HG02943 (cell line): ENCODE results near the gene AARS2.

Experiments used
- ATAC-seq: cut with Tn5 transposase; IDR thresholded peaks from one replicate; pipeline ENCODE4 v1.9.1; 2021; ENCODE audit warnings: mild to moderate bottlenecking, low read depth, moderate library complexity; ENCODE audit not compliant: unreplicated experiment

AARS2 gene

DNA sequence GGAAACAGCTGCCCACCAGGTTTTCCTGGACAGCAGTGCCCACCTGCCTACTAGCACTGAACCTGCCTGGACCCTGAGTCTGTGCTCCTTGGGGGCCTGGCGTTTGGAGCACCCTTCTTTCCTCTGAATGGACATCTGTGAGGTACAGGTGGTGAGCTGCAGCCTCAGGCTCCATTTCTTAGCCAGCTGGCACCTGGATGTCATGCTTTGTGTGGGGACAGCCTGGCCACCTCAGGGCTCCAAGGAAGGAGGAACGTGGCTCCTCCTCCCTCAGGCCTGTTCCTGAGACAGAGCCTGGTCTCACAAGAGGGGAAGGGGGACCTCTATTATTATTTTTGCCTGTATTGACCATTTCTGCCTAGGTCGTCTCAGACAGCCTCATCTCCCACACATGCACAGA, 34.8 kb downstream of the AARS2 start:
- no peak for ATAC-seq

DNA sequence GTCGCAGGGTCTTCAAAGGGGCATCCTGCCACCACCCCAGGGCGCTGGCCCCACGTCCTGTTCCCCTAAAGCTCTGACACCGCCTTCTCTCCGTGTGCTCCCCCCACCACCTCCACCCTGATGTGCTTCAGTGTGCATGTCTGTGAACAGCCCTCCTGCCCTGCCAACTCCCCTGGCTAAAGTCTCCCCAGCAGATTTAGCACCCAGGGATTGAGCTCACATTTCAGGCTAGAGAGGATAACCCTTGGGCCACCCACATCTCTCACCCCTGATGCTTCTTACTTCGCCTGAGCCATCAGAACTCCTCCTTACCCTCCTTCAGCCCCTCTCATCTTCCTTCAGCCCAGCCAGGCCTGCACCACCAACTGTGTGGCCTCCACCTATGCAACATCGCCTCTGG, 35.4 kb downstream of the AARS2 start:
- no peak for ATAC-seq

GRCh38 chr6:44276667-44277640, 36.2 kb downstream of the AARS2 start:
- ATAC-seq: no peak

DNA sequence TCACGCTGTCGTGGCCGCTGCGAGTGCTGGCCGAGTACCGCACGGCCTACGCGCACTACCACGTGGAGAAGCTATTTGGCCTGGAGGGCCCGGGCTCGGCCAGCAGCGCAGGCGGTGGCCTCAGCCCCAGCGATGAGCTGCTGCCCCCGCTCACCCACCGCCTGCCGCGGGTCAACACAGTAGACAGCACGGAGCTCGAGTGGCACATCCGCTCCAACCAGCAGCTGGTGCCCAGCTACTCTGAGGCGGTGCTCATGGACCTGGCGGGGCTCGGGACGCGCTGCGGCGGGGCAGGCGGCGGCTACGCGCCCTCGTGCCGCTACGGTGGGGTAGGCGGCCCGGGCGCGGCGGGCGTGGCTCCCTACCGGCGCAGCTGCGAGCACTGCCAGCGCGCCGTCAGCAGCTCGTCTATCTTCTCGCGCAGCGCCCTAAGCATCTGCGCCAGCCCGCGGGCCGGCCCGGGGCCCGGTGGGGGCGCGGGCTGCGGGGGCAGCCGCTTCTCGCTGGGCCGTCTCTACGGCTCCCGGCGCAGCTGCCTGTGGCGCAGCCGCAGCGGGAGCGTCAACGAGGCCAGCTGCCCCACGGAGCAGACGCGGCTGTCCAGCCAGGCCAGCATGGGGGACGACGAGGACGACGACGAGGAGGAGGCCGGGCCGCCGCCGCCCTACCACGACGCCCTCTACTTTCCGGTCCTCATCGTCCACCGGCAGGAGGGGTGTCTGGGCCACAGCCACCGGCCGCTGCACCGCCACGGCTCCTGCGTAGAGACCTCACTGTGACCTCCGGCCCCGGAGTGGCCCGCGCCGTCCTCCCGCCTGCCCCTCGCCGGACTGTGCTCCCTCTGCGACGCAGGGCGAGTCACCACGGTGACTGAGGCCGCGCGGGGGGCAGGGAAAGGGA, 37.1 kb downstream of the AARS2 start:
- no peak for ATAC-seq

DNA sequence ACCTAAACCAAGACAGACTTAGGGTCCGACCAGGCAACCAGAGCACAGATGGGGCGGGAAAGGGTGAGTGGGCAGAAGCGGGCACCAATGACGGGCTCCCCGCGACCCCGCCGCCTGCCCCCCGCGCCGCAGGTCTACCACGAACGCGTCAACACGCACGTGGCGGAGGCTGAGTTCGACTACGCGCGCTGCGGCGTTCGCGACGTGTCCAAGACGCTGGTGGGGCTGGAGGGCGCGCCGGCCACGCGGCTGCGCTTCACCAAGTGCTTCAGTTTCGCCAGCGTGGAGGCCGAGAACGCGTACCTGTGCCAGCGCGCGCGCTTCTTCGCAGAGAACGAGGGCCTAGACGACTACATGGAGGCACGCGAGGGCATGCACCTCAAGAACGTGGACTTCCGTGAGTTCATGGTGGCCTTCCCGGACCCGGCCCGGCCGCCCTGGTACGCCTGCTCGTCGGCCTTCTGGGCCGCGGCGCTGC, 37.8 kb downstream of the AARS2 start:
- ATAC-seq: no peak

- ATAC-seq: no peak
Measured at GRCh38 chr6:44273617-44274016, 39.5 kb downstream of the AARS2 start.

- ATAC-seq: no peak
Measured at GRCh38 chr6:44272999-44273566, 40.1 kb downstream of the AARS2 start.

DNA sequence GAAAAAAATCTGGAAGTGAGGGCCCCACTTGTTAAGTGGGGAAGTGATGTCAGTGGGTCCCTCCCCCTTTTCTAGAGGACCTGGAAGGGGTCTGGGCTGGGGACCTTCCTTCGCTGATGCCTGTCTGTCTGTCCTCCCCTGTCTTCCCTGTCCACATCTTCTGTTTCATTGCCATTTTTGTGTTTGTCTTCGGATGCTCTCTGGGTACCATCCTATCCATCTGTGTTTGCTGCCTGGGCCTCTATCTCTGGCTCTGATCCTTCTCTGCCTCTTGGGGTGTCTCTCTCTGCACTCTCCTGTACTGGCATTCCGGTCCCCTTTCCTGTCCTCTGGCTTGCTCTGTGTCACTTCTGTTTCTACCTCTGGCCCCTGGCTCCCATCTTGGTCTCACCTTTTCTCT, 40.6 kb downstream of the AARS2 start:
- no peak for ATAC-seq

DNA sequence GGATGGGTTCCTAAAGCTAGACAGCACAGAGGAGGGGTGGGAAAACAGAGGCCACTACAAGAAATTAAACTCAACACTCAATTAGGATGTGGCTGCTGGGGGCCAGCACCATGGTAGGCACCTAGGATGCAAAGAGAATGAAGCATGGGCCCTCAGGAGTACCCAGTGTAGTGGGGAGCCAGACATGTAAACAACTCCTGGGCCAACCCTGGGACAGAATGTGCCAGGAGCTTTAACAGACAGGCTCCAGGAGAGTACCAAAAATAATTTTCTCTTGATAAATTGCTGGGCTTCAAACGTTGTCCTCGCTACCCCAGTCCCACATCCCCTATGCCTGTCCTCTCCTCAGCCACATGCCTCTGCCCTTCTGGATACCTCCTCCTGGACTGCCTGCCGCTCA, 41.2 kb downstream of the AARS2 start:
- ATAC-seq: no peak

DNA sequence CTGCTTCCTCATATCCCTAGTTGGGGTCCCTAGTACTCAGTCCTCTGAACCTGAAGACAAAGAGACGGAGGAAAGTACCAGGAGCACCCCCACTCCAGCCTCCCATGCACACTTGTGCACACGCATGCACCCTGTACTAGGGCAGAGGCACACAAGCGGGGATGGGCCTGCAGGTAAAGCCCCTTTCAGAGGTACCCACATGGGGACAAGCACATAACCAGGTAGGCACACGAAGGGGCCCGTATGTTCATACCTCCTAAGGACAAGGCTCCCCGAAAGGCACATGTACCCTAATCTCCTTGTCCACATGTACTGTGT, 41.8 kb downstream of the AARS2 start:
- no peak for ATAC-seq

- ATAC-seq: no peak
Measured at GRCh38 chr6:44270526-44271405, 42.4 kb downstream of the AARS2 start.

DNA sequence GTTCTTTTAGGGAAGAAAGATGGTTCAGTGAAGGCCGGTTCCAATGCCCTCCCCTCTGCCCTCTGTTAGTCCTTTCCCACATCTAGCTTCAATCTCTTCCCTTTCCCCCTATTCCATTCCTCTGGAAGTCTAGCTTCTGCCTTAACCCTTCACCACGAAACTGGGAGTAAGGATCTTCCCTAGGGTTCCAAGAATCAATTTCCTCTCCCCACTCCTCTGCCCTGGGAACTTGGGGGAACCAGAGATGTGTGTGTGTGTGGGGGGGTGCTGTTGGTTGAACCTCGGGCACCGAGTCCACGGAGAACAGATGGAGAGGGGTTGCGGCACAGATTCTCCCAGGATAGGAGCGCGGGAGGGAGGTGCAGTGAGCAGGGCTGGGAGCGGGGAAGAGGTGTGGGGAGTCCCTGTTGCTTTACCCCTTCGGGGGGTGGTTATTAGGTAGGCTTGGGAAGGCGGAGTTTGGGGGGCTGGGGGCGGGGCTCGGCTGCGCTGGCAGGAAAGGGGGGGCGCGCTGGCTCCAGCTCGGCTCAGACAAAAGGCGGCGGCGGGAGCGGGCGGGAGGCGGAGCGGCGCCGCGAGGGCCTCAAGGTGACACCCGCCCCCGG, 43.1 kb downstream of the AARS2 start, which contains the start of gene TMEM151B:
Gene TMEM151B, plus strand, starts transcription at position 530 of the 605 bp plus-strand sequence. CDS start 293 bp downstream, outside the sequence.
- ATAC-seq: no peak

DNA sequence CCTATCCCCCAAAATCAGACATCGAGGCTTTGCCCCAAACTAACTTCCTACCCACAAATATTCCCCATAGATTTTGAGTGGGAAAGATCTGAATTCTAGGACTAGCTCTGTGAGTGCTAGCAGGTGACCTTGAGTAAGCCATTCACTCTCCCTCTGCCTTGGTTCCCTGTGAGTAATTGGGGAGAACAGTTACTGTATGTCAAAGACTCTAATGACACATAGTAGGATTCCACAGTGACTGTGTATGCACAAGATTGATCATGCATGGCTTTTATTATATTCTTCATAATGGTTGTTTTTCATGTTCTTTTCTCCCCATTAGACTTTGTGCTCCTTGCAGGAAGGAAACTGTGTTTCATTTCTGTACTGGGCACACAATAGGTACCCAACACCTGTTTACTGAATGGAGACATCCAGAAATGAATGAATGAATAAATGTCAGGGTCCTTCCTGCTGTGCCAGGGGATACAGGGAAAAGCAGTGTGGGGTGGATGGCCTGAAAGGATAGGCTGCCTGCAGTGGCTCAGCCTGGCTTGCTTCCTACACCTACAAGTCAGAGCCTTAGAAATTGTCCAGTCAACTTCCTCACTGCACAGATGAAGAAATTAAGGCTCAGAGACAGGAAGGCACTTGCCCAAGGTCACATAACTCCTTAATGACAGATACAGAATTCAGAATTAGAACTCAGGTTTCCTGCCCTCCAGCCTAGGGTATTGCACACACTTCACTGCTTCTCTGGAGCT, 43.8 kb downstream of the AARS2 start:
- ATAC-seq: no peak

- no peak for ATAC-seq
Measured at GRCh38 chr6:44268095-44268628, 45.0 kb downstream of the AARS2 start.

- no peak for ATAC-seq
Measured at GRCh38 chr6:44267252-44267651, 45.9 kb downstream of the AARS2 start.

DNA sequence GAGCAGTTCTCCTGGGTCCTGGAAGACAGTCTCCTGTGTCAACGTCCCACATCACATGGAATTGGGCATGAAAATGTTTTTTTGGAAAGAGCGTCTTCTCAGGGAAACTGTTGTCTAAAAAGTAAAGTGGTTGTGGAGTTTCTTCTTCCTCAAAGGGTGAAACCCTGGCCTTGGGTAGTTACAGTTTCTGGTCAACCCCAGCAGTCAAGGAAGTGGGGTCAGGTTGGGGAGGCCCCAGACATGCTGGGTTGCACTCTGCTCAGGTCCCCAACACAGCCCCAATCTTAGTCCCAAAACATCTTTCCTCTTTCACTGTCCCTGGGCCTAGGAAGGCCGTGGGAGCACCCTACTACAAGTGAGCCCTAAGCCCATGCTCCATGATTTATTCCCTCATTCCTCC, 46.8 kb downstream of the AARS2 start:
- ATAC-seq: no peak

DNA sequence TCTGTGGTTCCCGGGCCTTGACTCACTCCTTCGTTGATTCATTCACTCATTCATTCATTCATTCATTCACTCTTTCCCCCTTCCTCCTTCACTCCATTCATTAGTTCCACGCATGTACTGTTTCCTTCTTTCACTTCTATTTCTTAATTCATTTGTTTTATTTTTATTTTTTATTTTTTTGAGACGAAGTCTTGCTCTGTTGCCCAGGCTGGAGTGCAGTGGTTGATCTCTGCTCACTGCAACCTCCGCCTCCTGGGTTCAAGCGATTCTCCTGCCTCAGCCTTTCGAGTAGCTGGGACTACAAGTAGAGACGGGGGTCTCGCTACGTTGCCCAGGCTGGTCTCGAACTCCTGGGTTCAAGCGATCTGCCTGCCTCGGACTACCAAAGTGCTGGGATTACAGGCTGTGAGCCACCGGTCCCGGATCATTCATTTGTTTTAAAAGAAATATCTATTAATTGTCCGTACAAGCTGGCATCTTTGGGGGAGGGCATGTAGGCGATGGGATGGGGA, 47.4 kb downstream of the AARS2 start:
- ATAC-seq: no peak

DNA sequence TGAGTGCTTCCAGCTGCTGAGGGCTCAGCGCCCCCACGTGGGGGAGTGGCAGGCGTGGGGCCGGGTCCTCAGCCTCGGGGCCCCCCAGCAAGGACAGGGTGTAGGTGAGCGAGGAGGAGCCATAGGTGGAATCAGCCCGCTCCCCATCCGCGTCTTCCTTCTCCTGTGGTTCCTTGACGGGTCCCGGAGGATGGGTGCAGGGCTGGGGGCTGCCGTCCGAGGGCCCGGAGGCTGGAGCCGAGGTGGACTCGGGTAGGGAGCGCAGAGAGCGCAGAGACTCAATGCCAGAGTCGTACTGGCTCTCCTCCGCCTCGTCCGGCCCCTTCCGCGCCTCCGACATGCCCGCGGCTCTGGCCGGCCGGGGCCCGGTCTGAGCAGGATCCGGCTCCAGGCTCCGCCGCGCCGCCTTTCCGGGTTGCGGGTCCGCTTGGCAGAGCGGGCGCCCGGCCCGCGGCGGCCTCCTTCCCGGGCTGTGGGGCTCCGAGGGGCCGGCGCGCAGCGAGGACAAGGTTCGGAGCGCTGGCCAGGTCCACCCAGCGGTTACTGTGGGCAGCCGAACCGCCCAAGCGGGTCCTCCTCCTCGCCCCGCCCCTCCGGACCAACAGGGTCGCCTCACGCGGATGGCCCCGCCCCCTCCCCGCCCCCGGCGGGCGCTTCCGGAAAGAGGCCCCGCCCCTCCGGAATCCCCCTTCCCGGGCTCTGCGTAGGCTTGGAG, 48.0 kb downstream of the AARS2 start, which contains the start of gene NFKBIE:
Gene NFKBIE, minus strand, starts transcription at position 545 of the 715 bp plus-strand sequence. Its CDS starts 205 bp downstream, at position 340.
- ATAC-seq: peak; percentile 30
